NCI-H2107 treated with DMSO at 0.1 percent for 48 hours (cell line): ENCODE measurements around the gene DNAJC12.
"Not testable (repeated sequence)": the region's sequence is repeated elsewhere in the genome, so short reads cannot be mapped to it uniquely, and the experiment has no call there.

ENCODE experiments used
- DNase-seq: peaks from one replicate; lab custom pipeline; 2025; ENCODE audit not compliant: unreplicated experiment; lab: John Stamatoyannopoulos, UW

The DNAJC12 gene

GRCh38 chr10:67837541-67838314 is at the start of gene DNAJC12:
TSS of gene DNAJC12 (minus strand) at chr10:67838188. CDS start at chr10:67838011, 177 bp downstream.
- DNase-seq: peak; percentile 85

- peak; percentile 16 for DNase-seq
Observed at GRCh38 chr10:67884842-67885670, 47.1 kb upstream of the DNAJC12 start.

GRCh38 chr10:67884313-67884841 is 46.4 kb upstream of the DNAJC12 start, which contains the start of gene SIRT1:
TSS of gene SIRT1 (plus strand) at chr10:67884656. CDS start at chr10:67884722, 66 bp downstream.
- peak; percentile 47 for DNase-seq

GRCh38 chr10:67883710-67884312 is 45.8 kb upstream of the DNAJC12 start:
- DNase-seq: no peak

- DNase-seq: no peak
Observed at GRCh38 chr10:67878133-67878532, 40.1 kb upstream of the DNAJC12 start.

- not testable (repeated sequence) for DNase-seq
Observed at GRCh38 chr10:67877421-67877820, 39.4 kb upstream of the DNAJC12 start.

- DNase-seq: no peak
Observed at GRCh38 chr10:67875340-67876238, 37.6 kb upstream of the DNAJC12 start.

- DNase-seq: no peak
Observed at GRCh38 chr10:67869996-67870395, 32.0 kb upstream of the DNAJC12 start.

GRCh38 chr10:67868132-67868531 is 30.1 kb upstream of the DNAJC12 start:
- no peak for DNase-seq

GRCh38 chr10:67864607-67865371 is 26.8 kb upstream of the DNAJC12 start:
- no peak for DNase-seq

- no peak for DNase-seq
Observed at GRCh38 chr10:67863094-67863493, 25.1 kb upstream of the DNAJC12 start.

GRCh38 chr10:67861750-67862432 is 23.9 kb upstream of the DNAJC12 start:
- DNase-seq: peak; percentile 29

- DNase-seq: no peak
Observed at GRCh38 chr10:67858971-67859370, 21.0 kb upstream of the DNAJC12 start.

- no peak for DNase-seq
Observed at GRCh38 chr10:67853512-67853911, 15.5 kb upstream of the DNAJC12 start.

- DNase-seq: no peak
Observed at GRCh38 chr10:67852761-67853160, 14.8 kb upstream of the DNAJC12 start.

GRCh38 chr10:67851186-67851585 is 13.2 kb upstream of the DNAJC12 start:
- no peak for DNase-seq

GRCh38 chr10:67849331-67850011 is 11.5 kb upstream of the DNAJC12 start:
- DNase-seq: peak; percentile 76

- no peak for DNase-seq
Observed at GRCh38 chr10:67843284-67843683, 5.3 kb upstream of the DNAJC12 start.
